Keratinocyte (primary cell): Measurements from ENCODE around the gene ADAMTS2.

Source experiments
- CTCF ChIP-seq, 3 experiments: IDR thresholded peaks in 1 of 3; conservative IDR thresholded peaks in 1 of 3; optimal IDR thresholded peaks in 1 of 3; 2 replicates in 2 of 3; 3 replicates in 1 of 3; pipeline versions ENCODE3 to v1.5.1; 2011; ENCODE audit warnings: low read length in 3 of 3, mild to moderate bottlenecking in 3 of 3, moderate library complexity in 2 of 3, control low read depth in 1 of 3, inconsistent platforms in 1 of 3; ENCODE audit not compliant: insufficient read depth in 2 of 3; ENCODE audit errors: extremely low read depth in 1 of 3
- EZH2 ChIP-seq: IDR thresholded peaks from one replicate; pipeline ENCODE4 v1.6.1; 2012; ENCODE audit warnings: inconsistent platforms, mild to moderate bottlenecking, low read length, moderate library complexity

GRCh38 chr5:179118756-179119414 lies 226.4 kb downstream of the ADAMTS2 start:
- no peak for TF ChIP-seq CTCF (optimal IDR thresholded peaks at IDR 0.05 in 1 of 3, IDR thresholded peaks at IDR 0.05 in 1 of 3, conservative IDR thresholded peaks at IDR 0.05 in 1 of 3; ENCODE audit: extremely low read depth in 1 of 3, insufficient read depth in 2 of 3, low read length in 3 of 3)
- TF ChIP-seq EZH2: no peak
